ENCODE measurements around the gene AGFG2.
A peak's percentile ranks its signal among the peaks of the same experiment; 100 is the strongest.
"Not testable (repeated sequence)": the region's sequence is repeated elsewhere in the genome, so short reads cannot be mapped to it uniquely, and the experiment has no call there.

AGFG2 gene

GRCh38 chr7:100553032-100553431 lies 14.0 kb downstream of the AGFG2 start:
- DNase-seq, result no peak

GRCh38 chr7:100555701-100556100 lies 16.7 kb downstream of the AGFG2 start:
- no peak for DNase-seq

- DNase-seq, result peak; percentile 77
These were observed 17.5 kb downstream of the AGFG2 start for GRCh38 chr7:100556541-100556940.

GRCh38 chr7:100559127-100559526 lies 20.1 kb downstream of the AGFG2 start:
- DNase-seq, result no peak

GRCh38 chr7:100561491-100562194 lies 22.6 kb downstream of the AGFG2 start:
- DNase-seq, result no peak

- DNase-seq, result no peak
These were observed 23.4 kb downstream of the AGFG2 start for GRCh38 chr7:100562195-100563099.

DNA sequence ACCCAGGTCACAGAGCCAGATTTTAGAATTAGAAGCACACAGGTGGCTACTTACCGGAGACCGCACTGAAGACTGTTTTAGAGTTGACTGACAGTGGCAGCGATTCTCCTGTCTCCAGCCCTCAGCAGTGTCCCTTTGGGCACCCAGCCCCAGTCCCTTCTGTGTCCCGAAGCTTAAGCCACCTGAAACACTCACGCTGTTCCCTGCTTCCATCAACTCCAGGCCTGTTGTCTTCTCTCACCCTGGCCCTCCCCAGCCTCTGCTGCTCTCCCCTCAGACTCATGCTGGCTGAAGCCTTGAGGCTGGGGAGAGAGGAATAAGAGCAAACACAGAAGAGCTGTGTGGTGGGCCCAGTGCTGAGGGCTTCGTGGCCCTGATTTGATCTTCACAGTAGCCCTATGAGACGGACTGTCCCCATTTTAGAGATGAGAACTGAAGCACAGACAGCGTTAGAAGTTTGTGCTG lies 24.1 kb downstream of the AGFG2 start:
- DNase-seq, result no peak

DNA sequence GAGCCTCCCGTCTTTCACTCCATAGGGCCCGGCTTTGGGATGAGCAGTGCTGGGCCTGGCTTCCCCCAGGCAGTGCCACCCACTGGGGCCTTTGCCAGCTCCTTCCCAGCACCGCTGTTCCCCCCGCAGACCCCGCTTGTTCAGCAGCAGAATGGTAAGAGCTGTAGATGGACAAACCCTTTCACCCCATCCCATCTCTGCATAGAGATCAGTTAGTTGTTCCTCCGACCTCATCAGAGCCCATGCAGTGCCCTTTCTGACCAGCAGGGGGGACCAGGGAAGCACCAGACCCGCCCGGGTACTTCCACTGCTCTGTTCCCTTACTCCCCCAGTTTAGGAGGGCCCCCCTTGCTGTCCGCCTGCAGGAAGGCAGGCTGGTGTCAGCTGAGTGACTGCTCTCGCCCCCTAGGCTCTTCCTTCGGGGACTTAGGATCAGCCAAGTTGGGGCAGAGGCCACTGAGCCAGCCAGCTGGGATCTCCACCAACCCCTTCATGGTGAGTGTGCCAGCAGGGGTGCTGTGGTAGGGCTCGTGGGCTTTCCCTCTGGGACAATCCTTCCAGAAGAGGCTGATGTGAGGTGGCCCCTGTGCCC lies 24.9 kb downstream of the AGFG2 start:
- no peak for DNase-seq

GRCh38 chr7:100564405-100564804 lies 25.4 kb downstream of the AGFG2 start:
- DNase-seq, result not testable (repeated sequence)

GRCh38 chr7:100565133-100565571 lies 26.1 kb downstream of the AGFG2 start:
- DNase-seq, result no peak

GRCh38 chr7:100566018-100566531 lies 27.1 kb downstream of the AGFG2 start:
- DNase-seq, result no peak

GRCh38 chr7:100567031-100567730 lies 28.2 kb downstream of the AGFG2 start:
- no peak for DNase-seq

DNA sequence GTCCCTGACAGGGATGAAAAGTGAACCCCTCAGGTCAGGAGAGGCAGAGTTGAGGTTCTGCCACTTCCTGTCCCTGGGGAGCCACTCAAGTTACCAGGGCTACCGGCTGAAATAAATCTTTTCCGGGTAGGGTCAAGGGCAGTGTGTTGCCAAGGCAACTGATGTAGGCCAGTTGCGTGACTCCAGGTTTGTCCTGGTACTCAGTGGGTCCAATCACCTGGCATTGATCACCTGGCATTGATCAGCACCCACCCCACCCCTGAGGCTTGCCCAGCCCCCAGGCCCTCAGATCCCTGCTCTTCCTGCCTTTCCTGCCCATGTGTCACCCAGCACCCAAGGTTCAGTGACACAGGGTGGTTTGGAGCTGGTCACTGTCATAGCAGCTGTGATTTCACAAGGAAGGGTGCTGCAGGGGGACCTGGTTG lies 28.8 kb downstream of the AGFG2 start:
- no peak for DNase-seq

- no peak for DNase-seq
These were observed 29.3 kb downstream of the AGFG2 start for GRCh38 chr7:100568176-100568895.

- no peak for DNase-seq
These were observed 30.2 kb downstream of the AGFG2 start for GRCh38 chr7:100568896-100569844.

- DNase-seq, result no peak
These were observed 32.2 kb downstream of the AGFG2 start for GRCh38 chr7:100570954-100571828.

- no peak for DNase-seq
These were observed 32.8 kb downstream of the AGFG2 start for GRCh38 chr7:100571829-100572116.

DNA sequence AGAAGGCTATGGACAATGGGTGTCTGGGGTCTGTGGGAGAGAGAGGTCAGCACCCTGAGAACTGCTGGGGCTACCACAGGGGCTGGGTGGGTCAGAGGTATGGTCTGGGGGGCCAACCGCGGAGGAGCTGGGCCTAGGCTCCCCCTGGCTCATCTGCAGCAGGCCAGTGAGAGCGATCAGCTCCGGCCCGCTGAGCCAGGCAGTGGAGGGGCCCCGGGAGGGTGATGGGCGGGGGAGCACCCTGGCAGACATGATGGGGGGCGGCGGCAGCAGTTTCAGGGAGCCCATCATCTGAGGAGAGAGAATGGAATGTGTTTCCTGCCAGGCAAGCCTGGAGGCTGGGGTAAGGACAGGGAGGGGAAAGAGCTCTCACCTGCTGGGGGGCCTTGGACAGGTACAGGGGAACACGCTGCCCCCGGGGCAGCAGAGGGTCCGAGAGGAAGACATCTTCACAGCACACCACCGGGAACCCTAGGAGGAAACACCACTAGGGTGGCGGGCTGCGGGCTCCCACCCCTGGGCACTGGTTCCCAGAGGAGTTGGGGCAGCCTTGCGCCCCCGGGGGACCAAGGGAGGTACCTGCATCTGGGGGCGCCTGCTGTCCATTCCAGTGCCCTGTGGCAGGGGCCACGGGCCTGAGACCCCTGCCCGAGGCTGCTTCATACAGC lies 33.4 kb downstream of the AGFG2 start:
- DNase-seq, result no peak

DNA sequence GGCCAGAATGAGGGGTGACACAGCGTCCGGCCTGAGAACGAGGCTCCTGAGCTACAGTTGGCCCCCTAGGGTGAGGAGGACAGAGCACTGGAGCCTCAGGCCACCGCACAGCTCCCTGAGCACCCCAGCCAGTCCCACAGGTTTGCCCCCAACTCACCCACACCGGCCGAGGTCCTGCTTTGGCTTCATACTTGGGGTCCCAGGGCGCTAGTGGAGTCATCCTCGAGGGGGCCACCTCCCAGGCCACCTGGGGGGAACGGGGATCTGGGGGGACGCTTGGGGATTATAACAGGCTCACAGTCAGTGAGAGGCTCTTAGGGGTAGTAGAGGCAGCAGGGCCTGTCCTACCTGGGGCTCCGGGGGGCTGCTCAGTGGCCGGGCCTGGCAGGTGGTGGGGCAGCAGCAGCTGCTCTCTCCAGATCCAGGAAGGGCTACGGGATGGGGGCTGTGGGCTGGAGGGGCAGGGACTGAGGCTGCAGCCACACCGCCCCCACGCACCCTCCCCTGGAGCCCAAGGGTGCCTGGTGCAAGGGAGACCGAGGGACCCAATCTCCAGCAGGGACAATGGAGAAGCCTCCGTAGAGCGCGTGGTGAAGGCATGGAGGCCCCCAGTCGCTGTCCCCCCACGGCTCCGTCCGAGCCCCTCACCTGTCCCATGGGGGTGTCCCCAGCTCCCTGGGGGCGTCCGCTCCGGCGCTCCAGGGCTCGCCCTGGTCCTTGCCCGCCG lies 34.1 kb downstream of the AGFG2 start:
- DNase-seq, result no peak

Data from GF-D8 (cell line).